Superior temporal gyrus (tissue), 1 donor: ENCODE data around the gene CREBZF.
A peak's percentile ranks its signal among the peaks of the same experiment; 100 is the strongest.
"Not testable (repeated sequence)": the region's sequence is repeated elsewhere in the genome, so short reads cannot be mapped to it uniquely, and the experiment has no call there.

Source experiments
- DNase-seq: peaks from one replicate; pipeline ENCODE4 v3.0.0-alpha.2; 2016; ENCODE audit errors: extremely low spot score

The CREBZF gene

DNA sequence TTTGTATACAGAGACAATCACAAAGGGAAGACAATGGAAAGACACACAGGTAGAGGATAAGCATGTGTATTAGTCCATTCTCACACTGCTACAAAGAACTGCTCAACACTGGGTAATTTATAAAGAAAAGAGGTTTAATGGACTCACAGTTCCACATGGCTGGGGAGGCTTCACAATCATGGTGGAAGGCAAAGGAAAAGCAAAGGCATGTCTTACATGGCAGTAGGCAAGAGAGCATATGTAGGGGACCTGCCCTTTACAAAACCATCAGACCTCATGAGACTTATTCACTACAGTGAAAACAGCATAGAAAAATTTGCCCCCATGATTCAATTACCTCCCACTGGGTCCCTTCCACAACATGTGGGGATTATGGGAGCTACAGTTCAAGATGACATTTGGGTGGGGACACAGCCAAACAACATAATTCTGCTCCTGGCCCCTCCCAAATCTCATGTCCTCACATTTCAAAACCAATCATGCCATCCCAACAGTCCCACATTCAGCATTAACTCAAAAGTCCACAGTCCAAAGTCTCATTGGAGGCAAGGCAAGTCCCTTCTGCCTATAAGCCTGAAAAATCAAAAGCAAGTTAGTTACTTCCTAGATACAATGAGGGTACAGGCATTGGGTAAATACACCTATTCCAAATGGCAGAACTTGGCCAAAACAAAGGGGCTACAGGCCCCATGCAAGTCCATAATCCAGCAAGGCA is 6.2 kb upstream of the CREBZF start:
- DNase-seq = not testable (repeated sequence)

DNA sequence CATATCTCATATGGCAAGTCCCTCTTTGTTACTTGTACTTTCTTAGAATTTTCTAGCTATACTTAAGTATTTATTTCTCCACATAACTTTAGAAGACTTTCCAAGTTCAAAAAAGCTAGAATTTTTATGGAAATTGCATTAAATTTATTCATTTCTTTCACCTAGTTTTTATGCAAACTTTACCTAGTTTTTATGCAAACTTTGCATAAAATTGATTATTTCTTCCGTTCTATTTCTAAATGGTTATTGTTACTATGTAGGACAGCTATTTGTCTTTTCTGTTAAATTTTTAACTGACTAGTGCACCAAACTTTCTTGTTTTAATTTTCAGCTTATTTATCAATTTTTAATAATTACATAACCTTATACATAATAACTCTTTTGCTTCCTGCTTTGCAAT is 3.2 kb upstream of the CREBZF start:
- DNase-seq = no peak

GRCh38 chr11:85666687-85667086 is 1.8 kb upstream of the CREBZF start:
- DNase-seq = no peak

DNA sequence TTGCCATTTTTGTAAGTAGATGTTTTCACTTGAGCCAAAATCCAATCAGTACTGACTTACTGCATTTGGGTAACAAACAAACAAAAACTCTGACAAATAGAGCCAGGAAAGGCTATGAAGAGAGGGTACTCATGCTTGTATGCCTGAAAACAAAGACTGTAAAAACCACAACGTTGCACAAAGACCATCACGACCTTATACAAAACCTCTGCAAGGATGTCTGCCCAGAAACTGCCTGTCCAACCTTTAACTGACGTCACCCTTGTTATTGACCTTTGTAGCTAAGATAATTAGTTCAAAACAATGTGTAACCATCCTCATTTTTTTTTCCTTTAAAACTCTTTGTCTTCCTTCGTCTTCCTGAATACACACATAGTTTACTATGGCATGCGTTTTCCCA is 804 bp upstream of the CREBZF start:
- DNase-seq = no peak

DNA sequence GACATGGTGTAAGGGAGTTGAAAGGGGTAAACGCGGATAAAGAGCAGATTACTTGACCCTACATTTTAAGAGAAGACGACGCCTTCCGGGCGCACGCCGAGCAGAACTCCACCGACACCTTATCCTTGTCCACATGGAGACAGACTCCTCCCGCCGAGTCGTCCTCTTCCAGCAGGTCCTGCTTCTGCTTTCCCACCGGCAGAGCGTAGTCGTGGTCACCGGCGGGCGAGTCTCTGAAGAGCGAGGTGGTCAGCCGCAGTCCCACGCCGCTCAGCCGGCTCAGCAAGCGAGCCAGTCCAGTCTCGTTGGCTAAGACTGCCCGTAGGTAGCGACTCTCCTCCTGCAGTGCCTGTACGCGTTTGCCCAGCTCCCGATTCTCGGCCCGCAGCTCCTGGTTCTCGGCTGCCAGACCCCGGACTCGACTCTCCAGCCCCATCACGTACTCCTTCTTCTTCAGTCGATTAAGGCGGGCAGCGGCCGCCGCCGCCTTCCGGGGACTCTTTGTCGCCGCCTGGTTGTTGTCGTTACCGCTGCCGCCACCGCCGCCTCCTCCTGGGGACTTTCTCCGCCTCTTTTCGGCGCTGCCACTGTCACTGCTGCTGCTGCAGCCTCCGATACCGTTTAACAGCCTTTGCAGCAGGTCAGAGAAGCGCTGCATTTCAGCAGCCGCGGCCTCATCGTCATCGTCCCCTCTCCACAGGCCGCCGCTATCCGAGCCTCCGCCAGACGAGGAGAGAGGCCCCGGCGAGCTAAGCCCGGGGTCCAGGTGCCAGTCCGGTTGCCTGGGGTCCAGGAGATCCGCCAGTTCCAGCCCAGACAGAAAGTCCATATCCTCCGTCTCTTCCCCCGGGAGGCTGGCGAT is 945 bp downstream of the CREBZF start:
- peak; percentile 79 for DNase-seq

GRCh38 chr11:85663080-85663752 is 1.7 kb downstream of the CREBZF start:
- no peak for DNase-seq

- DNase-seq = no peak
Measured at GRCh38 chr11:85661972-85662664, 2.8 kb downstream of the CREBZF start.

DNA sequence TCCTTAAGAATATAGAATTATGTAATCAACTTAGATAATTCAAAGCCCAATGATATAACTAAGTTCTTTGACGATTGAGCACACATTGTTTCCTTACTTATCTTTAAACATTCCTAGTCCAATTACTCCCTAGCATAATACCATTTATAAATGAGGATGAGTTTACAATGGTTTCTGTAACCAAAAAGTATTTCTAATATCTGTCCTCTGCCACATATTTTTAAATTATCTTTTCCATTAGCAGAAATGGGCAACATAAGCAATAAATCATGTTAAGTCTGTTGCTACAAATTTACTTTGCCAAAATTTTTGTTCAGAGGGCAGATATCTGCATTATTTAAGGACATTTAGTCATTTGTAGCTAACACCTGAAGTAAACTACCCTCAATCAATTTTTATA is 6.7 kb downstream of the CREBZF start:
- DNase-seq = no peak

GRCh38 chr11:85656777-85657176 is 8.2 kb downstream of the CREBZF start:
- no peak for DNase-seq

GRCh38 chr11:85654343-85654742 is 10.6 kb downstream of the CREBZF start:
- not testable (repeated sequence) for DNase-seq

DNA sequence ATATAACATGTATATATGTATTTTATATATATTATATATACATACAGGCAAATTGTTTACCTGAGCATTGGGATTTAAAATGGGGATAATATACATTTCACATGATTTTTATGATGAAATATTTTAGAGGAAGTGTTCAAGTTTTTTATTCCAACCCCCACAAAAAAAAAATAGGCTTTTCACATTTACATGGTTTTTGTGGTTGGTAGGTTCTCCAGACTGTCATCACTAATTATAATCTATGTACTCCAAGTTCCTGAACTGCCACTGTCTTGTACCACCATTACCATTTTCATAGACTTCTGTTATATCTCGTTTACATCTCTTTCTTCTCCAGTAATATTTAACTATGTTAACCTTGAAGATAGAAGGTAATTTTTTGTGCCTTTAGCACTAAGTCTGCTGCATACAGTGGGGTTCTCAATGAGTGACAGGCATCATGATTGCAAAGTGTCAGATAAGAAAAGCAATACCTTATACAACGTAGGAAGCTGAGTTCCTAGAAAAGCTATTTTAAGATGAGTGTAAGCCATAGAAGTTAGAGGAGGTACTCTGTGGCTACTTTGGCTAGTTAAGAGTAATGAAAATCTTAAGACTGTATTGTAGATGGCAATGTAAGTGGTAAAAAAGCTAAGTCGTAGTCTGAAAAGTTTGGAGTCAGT is 12.0 kb downstream of the CREBZF start:
- no peak for DNase-seq

DNA sequence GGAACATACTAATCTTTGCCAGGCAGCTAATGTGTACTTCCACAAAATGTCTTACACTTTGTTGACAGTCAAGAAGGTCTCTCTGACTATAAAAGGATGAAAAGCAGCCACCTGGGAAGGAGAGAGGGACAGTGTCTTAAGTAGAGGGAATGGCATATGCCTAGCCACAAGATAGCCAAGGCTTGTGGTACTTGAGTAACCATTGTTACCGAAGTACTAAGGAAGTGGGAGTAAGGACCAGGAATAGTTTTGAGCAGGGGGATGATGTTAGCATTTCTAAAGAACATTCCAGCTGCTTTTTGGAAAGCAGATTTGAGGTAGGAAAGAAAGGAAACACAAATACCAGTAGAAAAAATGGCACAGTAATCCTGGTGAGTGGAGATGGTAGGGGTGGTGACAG is 13.8 kb downstream of the CREBZF start:
- no peak for DNase-seq

- peak; percentile 90 for DNase-seq
Measured at GRCh38 chr11:85647604-85648299, 17.2 kb downstream of the CREBZF start, which contains the start of gene TMEM126A. Gene TMEM126A (plus strand): TSS chr11:85647967. CDS start chr11:85650256, 2,289 bp downstream.

DNA sequence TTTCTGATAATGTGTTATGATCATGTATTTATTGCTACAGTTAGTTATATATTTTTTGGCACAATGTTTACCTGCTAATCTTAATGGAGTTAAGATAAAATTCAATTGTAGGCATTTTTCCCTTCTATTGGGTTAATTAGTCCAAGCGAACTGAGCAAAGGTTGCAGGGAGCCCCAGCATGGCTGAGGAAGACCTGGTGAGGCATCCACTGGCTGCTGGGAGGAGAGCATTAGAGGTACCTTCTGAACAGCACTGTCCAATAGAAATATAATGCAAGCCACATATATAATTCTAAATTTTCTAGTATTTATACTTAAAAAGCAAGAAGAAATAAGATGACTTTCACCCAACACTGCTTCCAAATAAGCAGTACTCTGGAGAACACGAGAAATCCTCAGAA is 17.9 kb downstream of the CREBZF start:
- DNase-seq = no peak

DNA sequence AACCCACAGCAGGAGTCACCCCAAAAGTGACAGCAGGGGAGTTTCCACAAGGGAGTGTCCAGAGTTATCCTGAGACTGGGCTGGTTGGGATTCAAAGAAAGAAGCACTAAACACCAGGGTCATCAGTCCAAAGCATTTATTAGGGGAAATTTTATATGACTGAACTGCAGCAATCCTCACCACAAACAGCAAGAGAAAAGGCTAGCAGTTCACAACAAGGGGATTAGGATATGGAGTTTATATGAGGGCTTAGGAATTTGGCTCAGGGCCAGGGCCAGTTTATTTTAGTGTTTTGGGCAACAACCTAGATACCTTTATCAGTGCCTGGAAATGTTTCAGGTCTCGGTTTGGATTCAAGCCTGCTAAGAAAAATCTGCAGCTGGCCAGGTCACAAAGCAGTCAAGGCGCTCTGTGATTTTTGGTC is 21.7 kb downstream of the CREBZF start:
- DNase-seq = no peak

- no peak for DNase-seq
Measured at GRCh38 chr11:85634747-85635146, 30.2 kb downstream of the CREBZF start.

GRCh38 chr11:85628771-85629341 is 36.1 kb downstream of the CREBZF start:
- DNase-seq = no peak

DNA sequence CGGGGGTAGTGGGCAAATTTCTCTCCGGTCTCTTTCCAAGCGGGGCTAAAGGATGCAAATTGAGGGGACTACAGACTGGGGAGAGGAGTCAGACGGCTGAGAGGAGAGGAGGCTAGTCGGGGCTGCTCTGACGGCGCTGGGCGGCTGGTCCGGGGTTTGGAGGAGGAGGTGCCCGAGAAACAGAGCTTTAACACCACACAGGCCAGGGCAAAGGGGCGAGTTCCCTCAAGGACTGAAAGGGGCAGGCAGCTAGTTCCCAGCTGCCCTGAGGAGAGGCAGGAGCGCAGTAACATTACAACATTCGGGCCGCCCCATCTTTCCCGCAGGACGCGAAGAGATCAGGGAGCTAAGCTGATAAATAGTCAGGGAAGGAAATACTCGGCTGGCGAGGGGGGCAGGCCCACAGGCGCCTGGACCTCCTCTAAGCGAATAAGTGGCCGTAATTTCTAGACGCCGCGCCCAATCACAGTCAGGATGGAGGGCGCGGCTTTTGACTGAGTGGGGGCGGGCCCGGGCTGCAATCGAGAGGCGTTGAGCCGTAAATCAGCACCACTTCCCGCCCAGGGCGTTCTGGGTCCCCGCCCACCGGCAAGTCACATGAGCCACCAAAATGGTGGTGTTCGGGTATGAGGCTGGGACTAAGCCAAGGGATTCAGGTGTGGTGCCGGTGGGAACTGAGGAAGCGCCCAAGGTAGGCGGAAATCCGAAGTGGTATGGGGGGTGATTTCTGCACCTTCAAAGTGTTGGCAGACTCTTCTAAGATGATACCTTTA is 36.7 kb downstream of the CREBZF start, which contains the start of gene TMEM126B:
TSS of gene TMEM126B (plus strand) at position 596 of the 773 bp plus-strand sequence. CDS start at position 611, 15 bp downstream.
- peak; percentile 99 for DNase-seq

GRCh38 chr11:85627332-85627997 is 37.5 kb downstream of the CREBZF start, which contains the start of gene DLG2:
Gene DLG2 (minus strand): TSS chr11:85627344.
- DNase-seq = peak; percentile 79
